ENCODE measurements around the gene STK32B.
"Not testable (repeated sequence)": the region's sequence is repeated elsewhere in the genome, so short reads cannot be mapped to it uniquely, and the experiment has no call there.

Gene STK32B

GRCh38 chr4:5051278-5052203 lies at the start of gene STK32B:
TSS of gene STK32B (plus strand) at chr4:5051480.
- DNase-seq: no peak

GRCh38 chr4:5001641-5002040 lies 49.6 kb upstream of the STK32B start:
- DNase-seq: not testable (repeated sequence)

DNA sequence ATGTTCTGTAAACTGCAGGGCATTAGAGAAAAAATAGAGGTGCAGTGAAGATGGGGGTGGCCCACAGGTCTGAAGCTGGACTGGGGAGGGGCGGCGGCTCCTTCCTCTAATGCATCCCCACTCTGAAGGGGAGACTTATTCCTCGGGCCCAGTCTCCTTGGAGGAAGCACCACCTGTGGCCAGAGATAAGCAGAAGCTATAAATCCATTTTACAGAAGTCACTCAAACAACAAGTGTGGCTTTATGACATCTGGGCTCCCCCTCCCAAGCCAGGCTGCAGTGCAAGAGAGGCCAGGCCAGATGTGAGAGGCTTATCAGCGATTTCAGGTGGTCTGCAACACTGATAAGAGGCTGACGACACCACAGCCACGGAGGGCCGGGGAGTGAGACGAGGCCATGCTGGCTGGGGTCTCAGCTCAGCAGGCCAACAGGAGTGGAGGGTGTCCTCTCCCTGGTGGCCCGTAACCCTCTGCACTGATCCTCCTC lies 47.9 kb upstream of the STK32B start:
- DNase-seq: no peak

- no peak for DNase-seq
Observed at GRCh38 chr4:5003918-5004317, 47.4 kb upstream of the STK32B start.

- no peak for DNase-seq
Observed at GRCh38 chr4:5004496-5004895, 46.8 kb upstream of the STK32B start.

DNA sequence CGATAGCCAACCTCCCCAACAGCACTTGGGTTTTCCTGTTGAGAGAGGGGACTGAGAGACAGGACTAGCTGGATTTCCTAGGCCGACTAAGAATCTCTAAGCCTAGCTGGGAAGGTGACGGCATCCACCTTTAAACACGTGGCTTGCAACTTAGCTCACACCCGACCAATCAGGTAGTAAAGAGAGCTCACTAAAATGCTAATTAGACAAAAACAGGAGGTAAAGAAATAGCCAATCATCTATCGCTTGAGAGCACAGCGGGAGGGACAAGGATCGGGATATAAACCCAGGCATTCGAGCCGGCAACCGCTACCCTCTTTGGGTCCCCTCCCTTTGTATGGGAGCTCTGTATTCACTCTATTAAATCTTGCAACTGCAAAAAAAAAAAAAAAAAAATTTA lies 44.3 kb upstream of the STK32B start:
- not testable (repeated sequence) for DNase-seq

DNA sequence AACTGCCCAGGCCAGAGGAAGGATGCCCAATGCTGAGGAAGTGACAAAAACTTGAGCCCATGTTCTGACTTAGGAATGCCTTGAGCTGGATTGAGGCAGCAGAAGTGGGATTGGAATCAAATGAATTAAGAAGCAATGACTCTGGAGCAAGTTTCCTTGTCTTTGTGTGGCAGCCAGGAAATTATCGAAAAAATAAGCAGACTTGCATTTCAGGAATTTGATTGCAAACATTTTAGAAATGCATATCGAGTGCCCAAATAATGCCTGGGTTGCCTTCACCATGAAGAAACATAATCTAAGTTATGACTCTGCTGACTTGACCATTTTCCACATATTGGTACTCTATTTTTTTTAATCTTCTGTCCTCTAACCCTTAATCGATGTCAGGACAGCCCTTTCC lies 41.5 kb upstream of the STK32B start:
- DNase-seq: no peak

DNA sequence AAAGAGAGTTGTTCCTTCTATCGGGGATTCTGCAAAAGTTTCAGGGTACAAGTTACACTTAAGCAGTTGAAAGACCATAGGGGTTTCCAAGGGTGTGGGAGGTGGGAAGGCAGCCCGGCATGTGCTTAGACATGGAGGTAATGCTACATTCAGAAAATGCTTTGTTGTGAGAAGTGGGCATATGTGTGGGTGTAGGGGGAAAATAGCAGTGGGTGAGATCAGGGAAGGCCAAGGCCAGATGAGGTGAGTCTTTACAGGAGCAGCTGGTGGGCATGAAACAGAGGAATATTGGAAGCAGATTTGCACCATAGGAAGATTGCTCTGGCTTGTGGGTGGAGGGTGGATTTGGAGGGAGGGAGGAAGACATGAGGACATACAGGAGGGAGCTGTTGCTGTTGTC lies 40.3 kb upstream of the STK32B start:
- no peak for DNase-seq

GRCh38 chr4:5012244-5012898 lies 38.9 kb upstream of the STK32B start:
- DNase-seq: no peak

DNA sequence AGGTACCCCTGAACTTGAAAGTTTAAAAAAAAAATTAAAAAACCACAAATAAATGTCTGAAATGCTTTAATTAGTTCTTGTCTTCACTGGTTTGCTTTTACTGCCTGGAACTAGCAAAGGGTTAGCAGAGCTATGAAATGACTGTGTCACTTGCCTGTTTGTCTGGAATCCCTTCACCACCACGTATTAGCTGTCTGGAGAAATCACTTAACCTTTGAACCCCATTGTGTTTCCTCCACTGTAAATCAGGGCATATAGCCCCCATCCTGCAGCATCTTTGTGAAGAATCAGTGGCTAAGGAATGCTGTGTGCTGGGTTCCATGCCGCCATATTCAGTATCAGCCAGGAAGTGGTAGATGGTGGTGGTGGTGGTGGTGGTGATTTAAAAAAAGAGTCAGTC lies 38.3 kb upstream of the STK32B start:
- no peak for DNase-seq

DNA sequence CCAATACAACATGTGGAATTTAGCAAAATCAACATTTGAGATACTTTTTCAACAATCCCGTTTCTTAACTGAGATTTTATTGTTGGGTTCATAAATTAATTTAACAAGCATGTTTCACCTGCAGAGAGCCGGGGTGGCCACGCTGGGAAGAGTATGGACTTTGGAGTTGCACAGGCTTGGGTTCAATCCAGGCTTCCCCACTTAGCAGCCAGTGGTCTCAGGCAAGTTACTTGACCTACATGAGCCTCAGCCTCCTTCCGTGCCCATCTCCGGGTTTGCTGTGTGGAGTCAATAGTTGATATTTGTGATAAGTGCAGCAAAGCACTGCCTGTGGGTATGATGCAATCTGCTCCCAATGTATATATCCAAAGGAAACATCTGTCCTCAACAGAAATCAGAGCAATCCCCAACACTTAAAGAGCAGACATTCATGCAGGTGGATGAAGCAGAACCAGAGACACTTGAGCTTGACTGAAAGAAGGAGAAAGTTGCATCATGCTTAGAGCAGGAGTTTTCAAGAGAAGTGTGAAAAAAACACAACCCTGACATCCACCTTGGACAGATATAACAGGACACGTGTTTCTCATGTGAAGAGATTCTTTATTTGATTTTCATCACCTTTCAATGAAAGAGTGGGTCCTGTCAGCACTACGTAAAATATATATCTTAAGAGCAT lies 37.1 kb upstream of the STK32B start:
- no peak for DNase-seq

GRCh38 chr4:5018096-5018495 lies 33.2 kb upstream of the STK32B start:
- DNase-seq: no peak

GRCh38 chr4:5018603-5019002 lies 32.7 kb upstream of the STK32B start:
- no peak for DNase-seq

DNA sequence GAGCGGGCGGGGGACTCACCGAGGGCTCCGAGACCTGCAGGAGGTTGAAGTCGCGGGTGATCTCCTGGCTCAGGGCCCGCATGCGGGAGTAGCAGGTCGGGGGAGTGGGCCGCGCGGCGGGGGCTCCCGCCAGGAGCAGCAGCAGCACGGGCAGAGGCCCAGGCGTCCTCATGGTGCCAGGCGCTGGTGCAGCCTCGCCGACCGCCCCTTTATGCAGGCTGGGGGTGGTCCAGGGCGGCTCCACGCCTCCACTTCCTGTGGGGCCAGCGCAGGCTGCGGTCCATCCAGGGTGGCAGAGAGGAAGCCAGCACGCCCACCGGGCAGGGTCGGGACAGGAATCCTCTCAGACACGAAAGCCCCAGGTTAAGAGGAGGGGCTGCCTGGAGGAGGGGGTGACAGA lies 32.0 kb upstream of the STK32B start, which contains the start of gene CYTL1:
Gene CYTL1 (minus strand): TSS at position 185 of the 400 bp plus-strand sequence. CDS start 13 bp downstream, at position 172.
- DNase-seq: no peak

DNA sequence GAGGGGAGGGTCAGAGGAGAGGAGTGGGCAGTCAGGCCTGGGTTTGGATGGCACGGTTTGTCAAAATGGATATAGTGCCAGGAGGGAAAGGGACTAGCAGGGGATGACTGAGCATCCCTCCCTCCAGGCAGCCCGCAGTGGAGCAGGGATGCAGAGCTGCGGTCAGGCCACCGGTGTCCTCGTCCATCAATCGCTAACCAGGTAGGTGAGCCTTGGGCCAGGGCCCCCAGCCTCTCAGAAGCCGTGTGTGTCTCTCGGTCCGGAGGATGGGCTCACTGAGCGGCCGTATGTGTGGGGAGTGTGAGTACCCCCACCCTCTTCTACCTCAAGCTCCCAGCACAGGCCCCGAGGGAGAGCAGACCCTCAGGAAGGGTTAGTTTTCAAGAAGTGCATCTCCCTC lies 31.5 kb upstream of the STK32B start:
- no peak for DNase-seq

DNA sequence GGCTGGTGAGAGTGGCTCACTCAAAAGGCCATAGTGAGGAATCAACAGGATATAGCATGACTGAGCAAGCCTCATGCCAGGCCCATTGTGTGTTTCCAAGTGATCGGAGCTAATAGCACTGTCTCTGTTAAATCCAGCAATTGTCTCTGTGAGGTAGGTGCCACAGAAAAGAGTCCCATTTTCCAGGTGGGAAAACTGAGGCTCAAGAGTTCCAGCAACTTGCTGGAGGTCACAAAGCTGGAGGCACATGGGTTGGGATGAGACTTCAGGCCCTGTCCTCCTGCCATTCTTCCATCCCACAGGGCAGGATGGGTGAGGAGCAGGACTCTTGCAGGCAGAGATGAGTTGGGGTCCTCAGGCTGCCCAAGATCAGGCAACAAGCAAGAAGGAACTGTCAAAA lies 30.9 kb upstream of the STK32B start:
- no peak for DNase-seq

GRCh38 chr4:5021546-5021945 lies 29.7 kb upstream of the STK32B start:
- DNase-seq: no peak

DNA sequence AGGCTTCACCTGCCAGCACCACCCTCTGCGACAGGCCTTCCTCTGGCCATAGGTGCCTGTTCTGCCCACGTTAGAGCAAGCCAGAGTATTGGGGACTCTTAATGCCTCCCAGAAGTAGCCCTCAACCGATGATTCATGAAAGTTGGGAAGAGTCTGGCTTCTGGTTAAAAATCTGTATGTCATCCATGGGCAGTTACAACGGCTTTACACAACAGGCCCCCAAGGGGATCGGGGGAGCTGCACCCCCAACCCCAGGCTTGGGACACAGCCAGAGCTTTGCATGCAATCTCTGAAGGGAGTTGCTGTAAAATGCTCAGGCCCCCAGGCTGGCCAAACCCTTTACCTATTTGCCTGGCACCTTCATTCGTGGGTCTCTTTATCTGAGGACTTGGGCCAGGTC lies 26.6 kb upstream of the STK32B start:
- no peak for DNase-seq

- no peak for DNase-seq
Observed at GRCh38 chr4:5026371-5026770, 24.9 kb upstream of the STK32B start.

- no peak for DNase-seq
Observed at GRCh38 chr4:5027346-5027745, 23.9 kb upstream of the STK32B start.

DNA sequence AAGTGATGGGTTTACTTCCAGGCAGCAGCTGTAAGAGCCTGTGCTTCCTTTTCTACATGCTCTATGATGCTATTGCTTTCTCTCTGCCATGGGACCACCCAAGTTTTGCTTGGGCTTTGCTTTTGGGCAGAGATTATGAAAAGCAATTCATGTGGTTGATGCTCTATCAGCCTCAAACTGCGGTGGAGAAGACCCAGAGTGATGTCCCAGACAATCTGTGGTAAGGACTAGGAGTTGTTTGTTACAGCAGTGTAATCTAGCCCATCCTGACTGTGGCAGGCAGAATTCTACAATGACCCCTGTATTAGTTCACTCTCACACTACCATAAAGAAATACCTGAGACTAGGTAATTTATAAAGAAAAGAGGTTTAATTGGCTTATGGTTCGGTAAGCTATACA lies 22.8 kb upstream of the STK32B start:
- DNase-seq: no peak

DNA sequence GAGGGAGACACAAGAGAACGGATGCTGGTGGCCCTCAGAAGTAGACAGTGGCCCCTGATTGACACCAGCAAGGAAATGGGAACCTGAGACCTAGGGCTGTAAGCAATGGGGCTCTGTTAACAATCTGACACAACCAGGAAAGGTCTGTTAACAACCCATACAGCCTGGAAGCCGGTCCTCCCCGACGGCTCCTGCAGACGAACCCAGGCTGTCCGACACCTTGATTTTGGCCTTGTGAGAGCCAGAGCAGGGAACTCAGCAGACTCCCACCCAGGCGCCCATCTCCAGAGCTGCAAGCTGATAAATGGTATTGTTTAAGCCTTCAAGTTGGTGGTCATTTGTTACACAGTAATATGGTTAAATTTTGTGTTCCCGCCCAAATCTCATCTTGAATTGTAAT lies 21.8 kb upstream of the STK32B start:
- no peak for DNase-seq

- DNase-seq: no peak
Observed at GRCh38 chr4:5030221-5030620, 21.1 kb upstream of the STK32B start.

DNA sequence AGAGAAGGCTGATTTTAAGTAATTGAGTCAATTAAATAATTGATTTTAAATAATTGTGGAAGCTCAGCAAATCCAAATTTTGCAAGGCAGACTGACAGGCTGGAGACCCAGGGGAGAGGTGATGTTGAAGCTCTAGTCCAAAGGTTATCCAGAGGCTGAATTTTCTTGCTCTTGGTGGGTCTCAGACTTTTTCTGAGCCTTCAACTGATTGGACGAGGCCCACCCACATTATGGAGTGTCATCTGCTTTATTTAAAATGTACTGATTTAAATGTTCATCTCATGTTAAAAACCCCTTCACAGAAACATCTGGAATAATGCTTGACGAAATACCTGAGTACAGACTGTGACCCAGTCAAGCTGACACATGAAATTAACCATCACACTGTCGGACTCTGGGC lies 20.4 kb upstream of the STK32B start:
- DNase-seq: no peak
